K562 (cell line): ENCODE measurements around the gene CRTC3. TPM values are rescaled to one million over a fixed set of nuclear protein-coding genes. Genes with fewer than 3 reads are reported as not detected.

Experiments used
- ATAC-seq: fragments of 200-7000 bp; cut with Tn5 transposase; 3 replicates; pipeline ENCODE4 v1.9.1; 2020; ENCODE audit warnings: moderate library complexity
- BruUV-seq: library from RNA; stranded (reverse); fragments of 400-500 nt; replicated peaks from 2 replicates; lab custom pipeline; 2021; lab: Mats Ljungman, UMichigan
- CTCF ChIA-PET: fragments of 300-600 bp; formaldehyde crosslinking; extraction: SDS; loops from one replicate; lab custom pipeline; 2021; ENCODE audit warnings: low intra/inter-chr PET ratio; lab: Yijun Ruan, JAX
- POLR2A ChIA-PET: fragments of 300-600, 350-650 bp; sonication (Branson Sonifier 250); formaldehyde crosslinking; extraction: SDS; loops from one replicate; lab custom pipeline; 2021; ENCODE audit warnings: antibody characterized with exemption, inconsistent platforms; lab: Yijun Ruan, JAX
- DNase-seq, 4 experiments: peaks; one replicate each; pipeline versions ENCODE4 v3.0.0 to v3.0.0-alpha.2; 2011 to 2018; ENCODE audit warnings: low spot score in 3 of 4, mixed read lengths in 3 of 4; ENCODE audit errors: extremely low read depth in 1 of 4
- FAIRE-seq: peaks from 2 replicates; lab custom pipeline; 2011; peaks lifted over from hg19 to GRCh38; lab: Jason Lieb, UNC
- H2AFZ ChIP-seq: 2 replicates; pipeline ENCODE4 v1.6.0; 2011; ENCODE audit warnings: low read depth, low read length, control low read depth, inconsistent platforms
- H3K27ac ChIP-seq: fragments of 200-600 bp; 3 replicates; pipeline ENCODE4 v1.8.0; 2011; ENCODE audit warnings: low read depth, mild to moderate bottlenecking, control low read depth, inconsistent platforms, low read length, moderate library complexity, mixed read lengths; ENCODE audit errors: extremely low read depth
- H3K27me3 ChIP-seq, 2 experiments: fragments of 300-600 bp in 1 of 2; 2 replicates in 1 of 2; 3 replicates in 1 of 2; pipeline versions ENCODE4 v1.6.0 to v1.8.0; 2011; ENCODE audit warnings: inconsistent platforms in 2 of 2, low read length in 2 of 2, mild to moderate bottlenecking in 1 of 2, mixed read lengths in 1 of 2, moderate library complexity in 1 of 2; ENCODE audit not compliant: control insufficient read depth in 2 of 2, insufficient read depth in 2 of 2
- H3K36me3 ChIP-seq: fragments of 300-600 bp; 3 replicates; pipeline ENCODE4 v1.8.0; 2011; ENCODE audit warnings: mild to moderate bottlenecking, low read length, inconsistent platforms; ENCODE audit not compliant: control insufficient read depth, insufficient read depth
- H3K4me1 ChIP-seq, 2 experiments: fragments of 200-600 bp in 1 of 2; replicated peaks in 1 of 2; 2 replicates in 1 of 2; 3 replicates in 1 of 2; pipeline versions ENCODE4 v1.5.1 to v1.8.0; 2011; ENCODE audit warnings: inconsistent platforms in 2 of 2, low read length in 2 of 2, mild to moderate bottlenecking in 1 of 2, mixed read lengths in 1 of 2, moderate library complexity in 1 of 2; ENCODE audit not compliant: control insufficient read depth in 2 of 2, insufficient read depth in 2 of 2
- H3K4me2 ChIP-seq: 2 replicates; pipeline ENCODE4 v1.6.1; 2011; ENCODE audit warnings: low read length, control low read depth, inconsistent platforms, mixed read lengths; ENCODE audit not compliant: insufficient read depth
- H3K4me3 ChIP-seq: fragments of 200-600 bp; sonication (generic), shearing (Covaris generic); 2 replicates; pipeline ENCODE4 v1.5.1; 2016; ENCODE audit warnings: control low read depth, inconsistent platforms
- H3K79me2 ChIP-seq: fragments of 200-600 bp; 3 replicates; pipeline ENCODE4 v1.8.0; 2011; ENCODE audit warnings: low read length, inconsistent platforms; ENCODE audit not compliant: control insufficient read depth, insufficient read depth
- H3K9ac ChIP-seq, 2 experiments: 2 replicates each; pipeline versions ENCODE4 v1.6.0 to v1.6.1; 2011; ENCODE audit warnings: low read depth in 2 of 2, low read length in 2 of 2, control low read depth in 1 of 2, inconsistent platforms in 1 of 2, mild to moderate bottlenecking in 1 of 2, mixed read lengths in 1 of 2; ENCODE audit not compliant: insufficient read depth in 1 of 2
- H3K9me1 ChIP-seq: one replicate; pipeline ENCODE4 v1.6.0; 2011; ENCODE audit warnings: inconsistent platforms, mild to moderate bottlenecking, low read length, moderate library complexity; ENCODE audit not compliant: control insufficient read depth, insufficient read depth
- H3K9me3 ChIP-seq: replicated peaks from 2 replicates; pipeline ENCODE4 v1.5.1; 2011; ENCODE audit warnings: low read depth, low read length, inconsistent platforms; ENCODE audit not compliant: control insufficient read depth, insufficient read depth
- H4K20me1 ChIP-seq: replicated peaks from 2 replicates; pipeline ENCODE4 v1.6.1; 2011; ENCODE audit warnings: low read length, inconsistent platforms, mixed read lengths; ENCODE audit not compliant: control insufficient read depth, insufficient read depth
- ARID1B ChIP-seq: fragments of 450-650 bp; IDR thresholded peaks from 2 replicates; pipeline ENCODE4 v1.6.1; 2016; ENCODE audit warnings: antibody characterized with exemption, mild to moderate bottlenecking, inconsistent platforms
- BRCA1 ChIP-seq, 2 experiments: fragments of 450-650 bp in 1 of 2; sonication (generic) in 1 of 2; formaldehyde crosslinking in 1 of 2; IDR thresholded peaks; 2 replicates each; pipeline versions ENCODE4 v1.5.0 to v1.6.1; 2017 to 2020; ENCODE audit warnings: mild to moderate bottlenecking in 1 of 2, missing genetic modification reagents in 1 of 2
- CXXC5 ChIP-seq: fragments of 250-450 bp; sonication (Bioruptor Pico); IDR thresholded peaks from 2 replicates; pipeline ENCODE4 v1.8.0; 2022; ENCODE audit warnings: inconsistent platforms, mild to moderate bottlenecking, moderate library complexity
- FOSL1 ChIP-seq: fragments of 200-800 bp; sonication (Bioruptor generic); conservative IDR thresholded peaks from 2 replicates; pipeline ENCODE4 v1.6.1; 2016; ENCODE audit warnings: missing genetic modification characterization, missing compliant biosample characterization
- HLTF ChIP-seq: fragments of 450-650 bp; IDR thresholded peaks from 2 replicates; pipeline ENCODE4 v1.6.1; 2016
- MAFK ChIP-seq: IDR thresholded peaks from 2 replicates; pipeline ENCODE4 v1.6.1; 2011; ENCODE audit warnings: low read length, improper control_type of control experiment
- MCM7 ChIP-seq, 2 experiments: fragments of 450-650 bp; IDR thresholded peaks; 2 replicates each; pipeline ENCODE4 v1.6.1; 2016 to 2018
- SMAD1 ChIP-seq: fragments of 150-350 bp; IDR thresholded peaks from 2 replicates; pipeline ENCODE4 v1.6.1; 2014; ENCODE audit warnings: low read length, low read depth; ENCODE audit not compliant: partially characterized antibody
- TAF7 ChIP-seq: fragments of 450-650 bp; IDR thresholded peaks from 2 replicates; pipeline ENCODE4 v1.6.1; 2016; ENCODE audit warnings: missing genetic modification characterization, missing compliant biosample characterization
- ZNF134 ChIP-seq: fragments of 250-450 bp; sonication (Bioruptor Pico); conservative IDR thresholded peaks from 2 replicates; pipeline ENCODE4 v1.4.0; 2020
- ZNF217 ChIP-seq: sonication (generic); formaldehyde crosslinking; IDR thresholded peaks from 2 replicates; pipeline ENCODE4 v1.8.0; 2022; ENCODE audit warnings: mild to moderate bottlenecking, missing genetic modification reagents
- ZNF586 ChIP-seq: fragments of 450-650 bp; formaldehyde crosslinking; conservative IDR thresholded peaks from 2 replicates; pipeline ENCODE4 v1.4.0; 2020; ENCODE audit warnings: mild to moderate bottlenecking, moderate library complexity
- whole genome bisulfite sequencing: fragments of 100-300 bp; shearing (Covaris generic); methylation state at CpG from one replicate; pipeline ENCODE4 v1.1.6; 2016; ENCODE audit warnings: low coverage, mixed read lengths; ENCODE audit not compliant: insufficient coverage; ENCODE audit errors: missing lambda C conversion rate; 5-methylcytosine and 5-hydroxymethylcytosine counted together
- in situ Hi-C: fragments of 300-500 bp; cut with MboI; formaldehyde crosslinking; loops from 4 replicates; pipeline ENCODE4 v1.15.0; 2018; ENCODE audit warnings: inconsistent platforms, mixed read lengths
- intact Hi-C: fragments of 100-400 bp; cut with micrococcal nuclease; formaldehyde crosslinking; loops from 2 replicates; pipeline ENCODE4 v1.14.2; 2022
- polyA plus RNA-seq, 8 experiments: library from polyadenylated mRNA; depleted of rRNA in 4 of 8; stranded (reverse) in 5 of 8; unstranded in 3 of 8; fragments of >200 nt; fragmentation: Nextera tagmentation in 2 of 8; fragmentation: Illumina TruSeq in 1 of 8; extraction: Ambion mirVana in 2 of 8; extraction: Trizol in 1 of 8; gene quantifications; 2 replicates each; pipeline versions ENCODE4 v1.2.1 to v1.2.3, GENCODE V29; 2011 to 2014; ENCODE audit warnings: inconsistent platforms in 1 of 8, missing spikeins in 1 of 8
- total RNA-seq, 7 experiments: library from RNA; depleted of rRNA in 6 of 7; stranded (reverse); fragments of >200 nt in 6 of 7; fragmentation: Illumina TruSeq in 2 of 7; extraction: Trizol in 2 of 7; gene quantifications; 2 replicates each; pipeline versions ENCODE4 v1.2.1 to v1.2.3, GENCODE V29; 2011 to 2021; ENCODE audit warnings: low replicate concordance in 1 of 7
- TF ChIP-seq, protein P1 (sequence below): fragments of 450-650 bp; formaldehyde crosslinking; IDR thresholded peaks from 2 replicates; pipeline ENCODE4 v1.4.0; 2020; ENCODE audit warnings: mild to moderate bottlenecking, moderate library complexity
- TF ChIP-seq, protein P2 (sequence below): fragments of 250-450 bp; sonication (Bioruptor Pico); IDR thresholded peaks from 2 replicates; pipeline ENCODE4 v1.8.0; 2021; ENCODE audit warnings: moderate library complexity, mild to moderate bottlenecking, inconsistent platforms
- TF ChIP-seq, protein P3 (sequence below): sonication (generic); formaldehyde crosslinking; IDR thresholded peaks from 2 replicates; pipeline ENCODE4 v1.8.1; 2023; ENCODE audit warnings: mild to moderate bottlenecking, missing genetic modification reagents

Gene CRTC3
- total and polyA plus RNA-seq, 9 of the 15 experiments (the other 6 are each of a cell fraction or from before 2014, with no cell fraction given): 1.2 to 19.0 (median 11.6) TPM

DNA sequence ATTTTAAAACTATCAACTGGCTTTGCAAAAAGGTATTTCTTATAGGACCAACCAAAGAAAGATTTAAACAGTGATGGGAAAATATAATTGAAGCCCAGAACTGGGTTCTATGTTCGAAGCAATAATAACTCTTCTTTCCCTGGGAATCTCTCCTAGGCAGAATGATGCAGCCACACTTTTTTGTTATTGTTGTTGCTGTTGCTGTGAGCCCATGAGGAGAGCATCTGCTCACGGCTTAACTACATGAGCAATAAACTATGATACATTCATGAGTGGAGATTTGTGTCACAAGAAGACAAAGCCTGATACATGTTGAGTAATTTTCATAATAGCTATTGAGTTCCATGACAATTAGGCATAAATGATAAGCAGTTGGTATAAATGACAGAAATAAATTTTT is 80.5 kb downstream of the CRTC3 start (continued):
- TF ChIP-seq, protein P1, sequence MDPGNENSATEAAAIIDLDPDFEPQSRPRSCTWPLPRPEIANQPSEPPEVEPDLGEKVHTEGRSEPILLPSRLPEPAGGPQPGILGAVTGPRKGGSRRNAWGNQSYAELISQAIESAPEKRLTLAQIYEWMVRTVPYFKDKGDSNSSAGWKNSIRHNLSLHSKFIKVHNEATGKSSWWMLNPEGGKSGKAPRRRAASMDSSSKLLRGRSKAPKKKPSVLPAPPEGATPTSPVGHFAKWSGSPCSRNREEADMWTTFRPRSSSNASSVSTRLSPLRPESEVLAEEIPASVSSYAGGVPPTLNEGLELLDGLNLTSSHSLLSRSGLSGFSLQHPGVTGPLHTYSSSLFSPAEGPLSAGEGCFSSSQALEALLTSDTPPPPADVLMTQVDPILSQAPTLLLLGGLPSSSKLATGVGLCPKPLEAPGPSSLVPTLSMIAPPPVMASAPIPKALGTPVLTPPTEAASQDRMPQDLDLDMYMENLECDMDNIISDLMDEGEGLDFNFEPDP: no peak
- no peak for TF ChIP-seq CXXC5 (CRISPR knock-in tag)
- no peak for TF ChIP-seq MAFK
- no peak for TF ChIP-seq ZNF217
- no peak for TF ChIP-seq ZNF586 (CRISPR knock-in tag)
- TF ChIP-seq, protein P2, sequence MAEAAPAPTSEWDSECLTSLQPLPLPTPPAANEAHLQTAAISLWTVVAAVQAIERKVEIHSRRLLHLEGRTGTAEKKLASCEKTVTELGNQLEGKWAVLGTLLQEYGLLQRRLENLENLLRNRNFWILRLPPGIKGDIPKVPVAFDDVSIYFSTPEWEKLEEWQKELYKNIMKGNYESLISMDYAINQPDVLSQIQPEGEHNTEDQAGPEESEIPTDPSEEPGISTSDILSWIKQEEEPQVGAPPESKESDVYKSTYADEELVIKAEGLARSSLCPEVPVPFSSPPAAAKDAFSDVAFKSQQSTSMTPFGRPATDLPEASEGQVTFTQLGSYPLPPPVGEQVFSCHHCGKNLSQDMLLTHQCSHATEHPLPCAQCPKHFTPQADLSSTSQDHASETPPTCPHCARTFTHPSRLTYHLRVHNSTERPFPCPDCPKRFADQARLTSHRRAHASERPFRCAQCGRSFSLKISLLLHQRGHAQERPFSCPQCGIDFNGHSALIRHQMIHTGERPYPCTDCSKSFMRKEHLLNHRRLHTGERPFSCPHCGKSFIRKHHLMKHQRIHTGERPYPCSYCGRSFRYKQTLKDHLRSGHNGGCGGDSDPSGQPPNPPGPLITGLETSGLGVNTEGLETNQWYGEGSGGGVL (CRISPR knock-in tag): no peak

DNA sequence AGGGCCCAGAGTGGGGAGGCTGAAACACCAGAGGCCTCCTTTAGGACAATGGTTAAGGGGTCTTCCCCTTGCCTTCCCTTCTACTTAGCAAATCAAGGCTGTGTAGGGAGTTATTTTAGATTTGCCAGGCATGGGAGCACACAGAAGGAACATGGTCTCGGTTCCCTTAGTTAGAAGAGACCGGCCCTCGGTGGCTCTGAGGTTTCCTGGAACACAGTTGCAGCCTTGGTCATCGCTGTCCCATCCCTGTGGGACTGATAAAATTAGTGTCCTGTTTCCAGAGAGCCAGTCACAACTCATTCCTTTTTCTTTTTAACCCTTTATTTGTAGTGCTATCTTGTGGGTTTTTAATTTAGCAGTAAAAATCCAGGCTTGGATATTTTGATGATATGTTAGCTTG is 81.4 kb downstream of the CRTC3 start:
- WGBS: 53% methylated on average over 4 of the region's 4 CpGs
- Histone ChIP-seq H3K4me1 (no peaks in the 10 kb centered on the region), H3K9me3 (no peaks in the 10 kb centered on the region), H3K9me1 (no peaks in the 10 kb centered on the region), H3K27me3 (no peaks in the 10 kb centered on the region), H3K4me3 (no peak overlapping the region), H3K4me2 (no peak overlapping the region), H3K9ac (no peak overlapping the region; a peak in 1 of 4 replicates), H4K20me1 (no peaks in the 10 kb centered on the region), H3K27ac (no peak overlapping the region), H3K36me3 (peaks cover 27% of the 10 kb centered on the region; the same call in 2 of the 3 replicates), H2AFZ (no peak overlapping the region), H3K79me2 (no peaks in the 10 kb centered on the region)
- FAIRE-seq (no peak), ATAC-seq (no peak), DNase-seq (no peak)
- TF ChIP-seq SMAD1: no peak
- TF ChIP-seq ARID1B: no peak
- TF ChIP-seq, protein P2 (CRISPR knock-in tag): no peak
- TF ChIP-seq, protein P3, sequence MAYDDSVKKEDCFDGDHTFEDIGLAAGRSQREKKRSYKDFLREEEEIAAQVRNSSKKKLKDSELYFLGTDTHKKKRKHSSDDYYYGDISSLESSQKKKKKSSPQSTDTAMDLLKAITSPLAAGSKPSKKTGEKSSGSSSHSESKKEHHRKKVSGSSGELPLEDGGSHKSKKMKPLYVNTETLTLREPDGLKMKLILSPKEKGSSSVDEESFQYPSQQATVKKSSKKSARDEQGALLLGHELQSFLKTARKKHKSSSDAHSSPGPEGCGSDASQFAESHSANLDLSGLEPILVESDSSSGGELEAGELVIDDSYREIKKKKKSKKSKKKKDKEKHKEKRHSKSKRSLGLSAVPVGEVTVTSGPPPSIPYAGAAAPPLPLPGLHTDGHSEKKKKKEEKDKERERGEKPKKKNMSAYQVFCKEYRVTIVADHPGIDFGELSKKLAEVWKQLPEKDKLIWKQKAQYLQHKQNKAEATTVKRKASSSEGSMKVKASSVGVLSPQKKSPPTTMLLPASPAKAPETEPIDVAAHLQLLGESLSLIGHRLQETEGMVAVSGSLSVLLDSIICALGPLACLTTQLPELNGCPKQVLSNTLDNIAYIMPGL: no peak
- no peak for TF ChIP-seq FOSL1 (tag)
- TF ChIP-seq BRCA1 (IDR thresholded peaks at IDR 0.05): no peak
- no peak for TF ChIP-seq BRCA1 (CRISPR knock-in tag; IDR thresholded peaks at IDR 0.05)
- no peak for TF ChIP-seq ZNF134 (CRISPR knock-in tag)
- TF ChIP-seq MCM7 (IDR thresholded peaks at IDR 0.05): no peak
- no peak for TF ChIP-seq TAF7 (tag)
- TF ChIP-seq HLTF: no peak
- ChIA-PET CTCF (no interaction called here), POLR2A (interaction anchor here (1.5 kb wide), 1 partner anchor 13 kb away, joined by 8 read pairs; no protein-coding TSS in a partner anchor)
- BruUV-seq: no TSS peak
- in situ Hi-C loops: no loop called here
- intact Hi-C loops: no loop called here
